Measurements from ENCODE around the gene THBD. TPM values are rescaled to one million over a fixed set of nuclear protein-coding genes. Genes with fewer than 3 reads are reported as not detected.

THBD gene
- polyA plus RNA-seq, 3 donors: 7.4 to 194 (median 30.2) TPM

GRCh38 chr20:23021541-23021940 lies 27.9 kb downstream of the THBD start:
- WGBS (ENCODE audit: insufficient coverage): 80% methylated on average over 1 of the region's 1 CpG
- H3K4me3 Mint-ChIP-seq: no peak overlapping the region
- Histone ChIP-seq H3K4me1 (ENCODE audit: control insufficient read depth in 1 of 2, insufficient read depth in 2 of 2, low read length in 2 of 2) (peaks cover 13 to 16% of the 10 kb centered on the region in 2 donors), H3K36me3 (replicated peaks in 1 of 2; ENCODE audit: control insufficient read depth in 1 of 2, insufficient read depth in 2 of 2, low read length in 2 of 2) (no peaks in the 10 kb centered on the region), H3K27me3 (ENCODE audit: control insufficient read depth in 2 of 2, insufficient read depth in 2 of 2, low read length in 2 of 2) (no peaks in the 10 kb centered on the region), H2AFZ (ENCODE audit: insufficient read depth, low read depth, low read length, poor library complexity, severe bottlenecking) (no peak overlapping the region), H3K9me3 (replicated peaks in 1 of 2; ENCODE audit: control insufficient read depth in 1 of 2, insufficient read depth in 1 of 2, low read length in 2 of 2) (peaks cover 0 to 2% of the 10 kb centered on the region in 2 donors), H3K27ac (ENCODE audit: low read depth in 1 of 2, low read length in 2 of 2) (no peak overlapping the region), H3K4me3 (replicated peaks in 1 of 3; ENCODE audit: low read depth in 2 of 3, low read length in 3 of 3) (no peak overlapping the region), H3K79me2 (ENCODE audit: insufficient read depth, low read length) (no peaks in the 10 kb centered on the region), H3K9ac (ENCODE audit: insufficient read depth, low read length, poor library complexity, severe bottlenecking) (no peak overlapping the region), H3K4me2 (replicated peaks; ENCODE audit: extremely low read depth, low read length, poor library complexity, severe bottlenecking) (no peak overlapping the region), H4K20me1 (ENCODE audit: insufficient read depth, low read length) (no peaks in the 10 kb centered on the region)
- H3K27ac Mint-ChIP-seq: peak overlapping the region in 1 of 7 donors; percentile 31
- TF ChIP-seq CTCF (IDR thresholded peaks at IDR 0.05): peak; percentile 22
- H3K4me1 Mint-ChIP-seq: peaks cover 28% of the 10 kb centered on the region
- intact Hi-C loops (cut with micrococcal nuclease): loop anchor here (10.0 kb wide), 2 partner anchors 97 to 323 kb away; no protein-coding TSS in a partner anchor
- peaks cover 0 to 5% (median 3%) of the 10 kb centered on the region in 7 donors for H3K9me3 Mint-ChIP-seq
- peaks cover 4 to 5% of the 10 kb centered on the region in 2 donors for H3K36me3 Mint-ChIP-seq
- peak; percentile 20 to 27 (median 22) for DNase-seq
- H3K27me3 Mint-ChIP-seq (ENCODE audit: low read depth in 3 of 3): peaks cover 2 to 5% (median 4%) of the 10 kb centered on the region in 3 donors

DNA sequence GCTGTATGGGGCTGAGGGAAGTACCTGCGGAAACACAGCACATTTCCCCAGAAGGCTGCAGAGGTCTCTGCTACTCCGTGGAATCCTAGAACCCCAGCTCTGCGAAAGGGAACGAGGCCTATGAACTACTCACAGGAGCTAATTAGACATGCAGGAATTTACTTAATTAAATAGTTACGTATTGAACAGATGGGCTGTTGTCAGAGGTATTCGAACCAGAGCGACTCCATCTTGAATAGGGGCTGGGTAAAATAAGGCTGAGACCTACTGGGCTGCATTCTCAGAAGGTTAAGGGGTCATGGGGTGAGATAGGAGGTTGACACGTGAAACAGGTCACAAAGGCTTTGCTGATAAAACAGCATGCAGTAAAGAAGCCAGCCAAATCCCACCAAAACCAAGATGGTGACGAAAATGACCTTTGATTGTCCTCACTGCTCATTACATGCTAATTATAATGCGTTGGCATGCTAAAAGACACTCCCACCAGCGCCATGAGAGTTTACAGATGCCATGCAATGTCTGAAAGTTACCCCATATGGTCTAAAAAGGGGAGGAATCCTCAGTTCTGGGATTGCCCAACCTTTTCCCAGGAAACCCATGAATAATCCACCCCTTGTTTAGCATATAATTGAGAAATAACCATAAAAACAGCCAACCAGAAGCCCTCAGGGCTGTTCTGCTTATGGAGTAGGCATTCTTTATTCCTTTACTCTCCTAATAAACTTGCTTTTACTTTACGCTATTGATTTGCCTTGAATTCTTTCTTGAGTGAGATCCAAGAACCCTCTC lies 29.0 kb downstream of the THBD start:
- Histone ChIP-seq H3K27ac (ENCODE audit: low read depth in 1 of 2, low read length in 2 of 2) (no peak overlapping the region), H3K27me3 (ENCODE audit: control insufficient read depth in 2 of 2, insufficient read depth in 2 of 2, low read length in 2 of 2) (no peaks in the 10 kb centered on the region), H2AFZ (ENCODE audit: insufficient read depth, low read depth, low read length, poor library complexity, severe bottlenecking) (no peak overlapping the region), H3K36me3 (replicated peaks in 1 of 2; ENCODE audit: control insufficient read depth in 1 of 2, insufficient read depth in 2 of 2, low read length in 2 of 2) (no peaks in the 10 kb centered on the region), H3K4me1 (ENCODE audit: control insufficient read depth in 1 of 2, insufficient read depth in 2 of 2, low read length in 2 of 2) (peaks cover 2 to 5% of the 10 kb centered on the region in 2 donors), H3K4me2 (replicated peaks; ENCODE audit: extremely low read depth, low read length, poor library complexity, severe bottlenecking) (no peak overlapping the region), H3K4me3 (replicated peaks in 1 of 3; ENCODE audit: low read depth in 2 of 3, low read length in 3 of 3) (no peak overlapping the region), H4K20me1 (ENCODE audit: insufficient read depth, low read length) (no peaks in the 10 kb centered on the region), H3K9ac (ENCODE audit: insufficient read depth, low read length, poor library complexity, severe bottlenecking) (no peak overlapping the region), H3K9me3 (replicated peaks in 1 of 2; ENCODE audit: control insufficient read depth in 1 of 2, insufficient read depth in 1 of 2, low read length in 2 of 2) (peaks cover 0 to 2% of the 10 kb centered on the region in 2 donors), H3K79me2 (ENCODE audit: insufficient read depth, low read length) (no peaks in the 10 kb centered on the region)
- Mint-ChIP-seq H3K9me3 (peaks cover 0 to 5% (median 2%) of the 10 kb centered on the region in 7 donors), H3K4me3 (no peak overlapping the region), H3K27me3 (ENCODE audit: low read depth in 3 of 3) (peaks cover 2 to 4% (median 2%) of the 10 kb centered on the region in 3 donors), H3K36me3 (peaks cover 4 to 5% of the 10 kb centered on the region in 2 donors), H3K27ac (no peak overlapping the region), H3K4me1 (peaks cover 18% of the 10 kb centered on the region)
- 96% methylated on average over 5 of the region's 12 CpGs for WGBS (ENCODE audit: insufficient coverage)
- intact Hi-C loops (cut with micrococcal nuclease): loop anchor here (10.0 kb wide), 2 partner anchors 96 to 324 kb away; no protein-coding TSS in a partner anchor
- DNase-seq: no peak
- no peak for TF ChIP-seq CTCF (IDR thresholded peaks at IDR 0.05)

Measured in CD14-positive monocyte (primary cell).